Cerebellar nuclear complex (tissue), 1 donor: Measurements from ENCODE around the gene PGM2L1.
"Not testable (repeated sequence)": the region's sequence is repeated elsewhere in the genome, so short reads cannot be mapped to it uniquely, and the experiment has no call there.

Source experiments
- DNase-seq, 2 experiments: peaks; one replicate each; lab custom pipeline; 2025; lab: John Stamatoyannopoulos, UW

The PGM2L1 gene

DNA sequence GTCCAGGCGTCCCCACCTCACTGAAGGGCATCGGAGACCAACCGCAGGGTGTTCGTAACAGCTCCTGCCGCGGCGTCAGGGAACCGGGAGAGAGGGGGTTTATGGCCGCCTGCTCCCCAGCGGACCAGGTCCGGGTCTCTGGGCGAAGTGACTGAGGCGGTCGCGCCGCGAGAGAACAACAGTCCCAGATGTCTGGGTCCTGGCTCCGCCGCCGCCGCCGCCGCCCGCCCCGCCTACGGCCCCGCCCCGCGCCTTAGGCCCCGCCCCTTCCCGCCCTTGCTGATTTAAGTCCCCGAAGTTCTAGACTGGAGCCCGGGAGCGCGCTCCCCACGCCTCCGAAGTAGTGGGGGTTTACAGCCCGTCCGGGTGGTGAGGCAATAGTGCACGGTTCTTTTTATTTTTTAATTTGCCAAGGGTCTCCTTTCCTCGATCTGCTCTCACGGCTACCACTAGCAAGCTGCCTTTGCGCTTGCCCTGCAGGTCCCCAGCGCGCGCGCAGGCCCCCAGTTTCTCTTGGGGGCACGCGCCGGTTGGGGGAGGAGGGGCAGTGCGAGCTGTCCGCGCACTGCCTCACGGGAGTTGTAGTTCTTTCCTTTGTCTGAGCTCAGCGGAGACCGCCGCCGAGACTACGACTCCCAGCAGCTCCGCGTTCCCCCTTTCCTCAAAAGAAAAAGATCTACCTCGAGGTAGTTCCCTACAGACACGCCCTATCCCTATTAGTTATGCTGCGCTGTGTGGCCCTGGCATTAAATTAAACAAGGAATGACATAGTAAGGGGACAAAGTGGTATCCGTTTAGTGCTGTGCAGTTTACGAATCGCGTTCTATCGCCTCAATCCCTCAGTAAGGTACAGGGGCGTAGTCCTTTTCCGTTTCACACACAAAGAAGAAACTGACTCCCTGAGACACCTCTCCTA, at the start of gene PGM2L1:
TSS of gene PGM2L1 (minus strand) at position 190 of the 916 bp plus-strand sequence. CDS start 272 bp downstream, outside the sequence.
- peak; percentile 74 to 80 for DNase-seq

DNA sequence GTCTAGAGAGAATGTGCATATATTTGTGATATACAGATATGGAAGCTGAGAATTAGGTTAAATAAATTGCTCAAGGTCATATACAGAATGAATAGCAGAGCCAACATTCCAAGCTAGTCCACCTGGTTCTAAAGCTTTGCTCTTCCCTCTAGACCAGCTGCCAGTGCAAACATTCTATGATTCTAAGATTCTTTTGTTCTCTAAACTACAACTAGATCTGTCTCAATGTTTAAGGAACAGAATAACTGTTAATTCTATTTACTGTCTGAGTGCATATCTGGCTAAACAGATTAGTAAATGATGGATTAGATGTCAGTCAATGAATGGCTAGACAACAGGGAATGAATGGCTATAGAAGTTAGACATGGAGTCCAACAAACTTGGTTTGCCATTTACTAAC, 49.5 kb upstream of the PGM2L1 start:
- DNase-seq: no peak

DNA sequence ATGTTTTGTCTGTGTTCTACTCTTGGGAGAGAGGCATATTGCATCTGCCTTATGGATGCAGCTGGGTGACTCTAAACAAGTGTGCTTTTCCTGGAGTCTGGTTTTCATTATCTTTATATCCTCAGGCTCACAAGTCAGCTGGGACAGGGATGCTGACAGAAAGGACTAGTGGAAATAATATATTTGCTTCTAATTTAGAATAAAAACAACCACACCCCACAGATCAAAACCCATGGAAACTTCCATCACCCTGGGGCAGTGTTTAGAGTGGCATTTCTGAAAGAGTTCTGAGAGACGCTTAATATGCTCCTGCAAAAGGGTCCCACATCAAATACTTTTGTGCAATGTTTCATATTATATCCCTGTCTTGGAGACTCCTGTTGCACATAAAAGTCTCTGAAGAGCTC, 48.3 kb upstream of the PGM2L1 start:
- no peak for DNase-seq

DNA sequence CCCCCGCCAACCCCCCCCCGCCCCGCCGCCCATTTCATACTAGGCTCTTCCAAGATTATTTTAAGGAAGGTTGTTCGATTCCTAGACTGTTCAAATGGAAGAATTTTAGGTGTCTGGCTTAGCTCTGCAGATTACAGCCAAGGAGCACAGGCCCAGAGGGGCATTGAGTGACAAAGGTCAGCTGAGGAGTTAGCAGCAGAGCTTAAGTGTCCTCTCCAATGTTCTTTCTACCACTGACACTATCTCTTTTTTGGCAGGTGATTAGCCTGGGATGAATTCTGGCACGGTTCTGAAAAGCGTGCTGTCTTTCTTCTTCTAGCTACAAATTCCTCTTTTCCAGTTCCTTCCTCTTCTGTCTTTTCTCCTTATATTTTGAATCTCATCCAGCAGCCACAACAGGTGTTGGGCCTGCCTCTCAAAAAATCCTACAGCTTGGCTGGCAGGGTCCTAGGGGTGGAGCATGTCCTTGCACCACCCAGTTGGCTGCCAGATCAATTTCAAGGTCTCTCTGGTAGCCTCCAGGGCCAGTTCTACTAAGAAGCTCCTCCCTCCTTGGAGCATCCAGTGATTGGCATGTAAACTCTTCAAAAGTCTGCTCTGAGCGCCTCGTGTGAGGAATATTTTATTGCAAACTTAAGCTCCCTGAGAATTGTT, 46.1 kb upstream of the PGM2L1 start:
- DNase-seq: no peak

DNA sequence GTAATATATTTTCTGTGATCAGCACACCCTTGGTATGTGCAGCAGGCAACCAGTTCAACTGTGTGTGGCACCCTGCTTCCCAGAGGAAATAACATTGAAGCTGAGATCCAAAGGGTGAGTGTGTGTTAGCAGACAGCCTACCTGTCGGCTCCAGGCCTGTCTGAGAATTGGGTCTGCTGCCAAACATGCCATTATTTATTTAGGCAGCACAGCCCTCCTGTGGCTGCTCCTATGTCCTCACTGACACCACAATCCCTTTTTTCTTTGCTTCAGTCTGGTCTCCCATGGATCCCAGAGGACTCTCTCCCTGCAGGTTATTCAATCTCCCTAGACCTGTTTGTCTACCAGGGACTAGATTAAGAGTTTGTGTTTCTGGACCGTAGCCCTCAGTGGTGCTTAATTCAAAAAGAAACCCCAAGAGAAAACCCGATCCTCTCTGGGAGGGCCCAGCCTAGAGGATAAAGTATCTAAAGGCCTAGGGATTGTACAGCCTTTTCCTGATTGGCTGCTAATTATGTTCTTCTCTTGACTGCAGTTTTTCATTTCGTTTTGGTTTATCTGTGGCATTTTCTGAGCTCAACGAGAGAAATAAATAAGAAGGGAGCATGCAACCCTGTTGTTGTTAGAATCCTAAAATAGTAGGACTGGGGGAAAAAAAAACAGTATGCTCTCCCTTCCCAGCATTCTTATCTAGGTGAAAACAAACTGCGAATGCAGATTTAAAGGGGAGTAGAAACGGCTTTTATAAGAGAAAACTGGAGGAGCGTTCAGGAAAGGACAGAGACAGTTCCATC, 45.0 kb upstream of the PGM2L1 start:
- DNase-seq: peak in 1 of 2 experiments; percentile 30

DNA sequence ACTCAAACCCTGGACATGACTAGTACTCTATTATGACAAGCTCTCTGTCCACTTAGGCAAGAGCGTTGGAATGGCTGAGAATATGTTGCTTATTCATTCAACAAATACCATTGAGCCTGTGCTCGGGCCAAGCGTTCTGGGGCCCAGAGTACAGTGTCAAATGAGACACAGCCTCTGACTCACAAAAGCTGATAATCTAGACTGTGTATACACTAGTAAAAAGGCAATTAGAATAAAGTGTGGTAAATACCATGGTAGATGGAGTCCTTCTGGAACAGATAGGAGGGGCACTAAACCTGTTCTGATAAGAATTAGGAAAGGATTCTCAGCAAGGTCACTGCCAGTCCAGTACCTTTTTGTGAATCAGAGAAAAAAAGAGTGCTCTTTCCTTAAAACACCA, 44.4 kb upstream of the PGM2L1 start:
- no peak for DNase-seq

DNA sequence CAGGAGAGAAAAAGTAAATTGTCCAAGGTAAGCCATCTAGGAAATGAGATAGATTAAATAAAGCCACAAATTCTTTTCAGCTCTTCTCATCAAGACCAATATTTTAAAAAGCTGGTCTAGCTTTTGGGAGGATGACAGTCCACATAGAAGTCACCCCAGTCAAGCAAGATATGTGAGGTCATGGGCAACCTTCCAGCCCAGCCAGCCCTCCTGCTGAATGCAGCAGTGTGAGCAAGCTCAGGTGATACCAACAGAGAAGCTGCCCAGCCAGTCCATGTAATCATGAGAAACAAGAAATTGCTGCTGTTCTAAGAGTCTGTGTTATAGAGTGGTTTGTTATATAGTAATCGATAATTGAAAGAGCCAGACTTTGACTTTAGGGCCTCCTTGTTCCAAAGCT, 40.4 kb upstream of the PGM2L1 start:
- DNase-seq: no peak

DNA sequence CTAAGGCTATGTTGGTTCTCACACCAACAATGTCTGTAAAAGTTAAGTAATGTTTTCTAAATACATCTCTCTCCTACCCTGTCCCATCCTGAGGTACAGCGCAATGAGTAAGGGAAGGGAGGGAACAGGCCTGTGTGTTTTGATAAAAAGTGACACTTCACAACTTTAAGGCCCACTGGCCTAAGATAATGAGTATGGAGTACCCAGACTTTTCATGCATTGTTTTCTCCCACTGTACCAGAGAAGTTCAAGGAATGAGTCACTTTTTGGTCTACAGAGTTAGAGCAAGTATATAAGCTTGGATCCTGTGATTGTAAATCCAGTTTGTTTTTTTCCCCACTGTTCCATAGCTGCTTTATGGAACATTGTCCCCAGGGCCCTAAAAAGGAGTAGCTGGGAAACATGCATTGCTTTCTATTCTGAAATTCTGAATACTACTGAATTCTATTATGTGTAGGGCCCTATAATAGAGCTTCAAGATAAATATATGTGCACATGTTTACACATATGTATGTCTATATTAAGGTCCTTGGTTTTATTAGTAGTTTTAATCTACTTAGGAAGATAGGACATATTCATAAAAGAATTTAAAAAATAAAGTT, 39.3 kb upstream of the PGM2L1 start:
- no peak for DNase-seq

DNA sequence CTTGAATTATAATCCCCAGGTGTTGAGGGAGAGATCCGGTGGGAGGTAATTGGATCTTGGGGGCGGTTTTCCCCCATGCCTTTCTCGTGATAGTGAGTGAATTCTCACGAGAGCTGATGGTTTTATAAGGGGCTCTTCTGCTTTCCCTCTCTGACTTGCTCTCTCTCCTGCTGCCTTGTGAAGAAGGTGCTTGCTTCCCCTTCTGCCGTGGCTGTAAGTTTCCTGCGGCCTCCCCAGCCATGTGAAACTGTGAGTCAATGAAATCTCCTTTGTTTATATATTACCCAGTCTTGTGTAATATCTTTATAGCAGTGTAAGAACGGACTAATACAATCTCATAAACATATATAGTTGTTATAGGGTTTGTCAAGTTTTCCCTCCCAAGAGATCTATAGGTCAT, 36.3 kb upstream of the PGM2L1 start:
- no peak for DNase-seq

DNA sequence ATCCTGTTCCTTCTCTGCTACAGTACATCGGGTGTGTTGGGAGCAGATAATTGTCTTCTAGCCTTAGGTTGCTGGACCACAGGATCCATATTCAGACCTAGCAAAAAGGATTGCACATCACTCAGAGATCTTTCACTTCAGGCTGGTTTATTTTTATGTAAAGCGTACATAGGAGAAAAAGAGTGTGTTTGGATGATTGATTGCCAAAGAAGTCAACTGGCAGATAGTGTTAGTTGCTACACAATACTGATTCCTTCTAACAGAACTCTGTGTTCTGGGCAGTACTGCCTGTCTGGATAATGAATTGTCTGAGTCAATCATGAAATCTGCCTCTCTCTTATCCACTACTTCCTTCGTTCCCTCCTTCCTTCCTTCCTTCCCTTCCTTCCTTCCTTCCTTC, 31.0 kb upstream of the PGM2L1 start:
- DNase-seq: no peak

DNA sequence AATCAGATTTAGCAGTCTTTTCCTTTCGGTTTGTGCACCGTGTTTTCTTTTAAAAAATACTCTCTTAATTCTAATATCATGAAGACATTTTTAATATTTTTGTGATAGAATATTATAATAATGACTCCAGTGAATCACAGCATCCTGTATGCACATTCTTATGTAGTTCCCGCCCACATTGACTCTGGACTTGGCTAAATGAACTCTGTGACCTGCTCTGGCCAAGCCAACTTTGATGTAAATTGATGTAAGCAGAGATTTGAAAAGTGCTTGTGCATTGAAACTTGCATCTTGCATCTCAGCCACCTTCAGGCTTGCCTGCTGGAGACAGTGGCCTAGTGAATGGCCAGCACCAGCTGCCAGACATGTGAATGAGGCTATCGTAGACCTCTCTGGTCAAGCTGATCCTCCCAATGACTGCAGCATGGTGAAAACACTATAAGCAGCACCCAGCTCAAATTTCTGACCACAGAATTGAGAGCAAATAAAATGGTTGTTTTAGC, 29.2 kb upstream of the PGM2L1 start:
- no peak for DNase-seq

DNA sequence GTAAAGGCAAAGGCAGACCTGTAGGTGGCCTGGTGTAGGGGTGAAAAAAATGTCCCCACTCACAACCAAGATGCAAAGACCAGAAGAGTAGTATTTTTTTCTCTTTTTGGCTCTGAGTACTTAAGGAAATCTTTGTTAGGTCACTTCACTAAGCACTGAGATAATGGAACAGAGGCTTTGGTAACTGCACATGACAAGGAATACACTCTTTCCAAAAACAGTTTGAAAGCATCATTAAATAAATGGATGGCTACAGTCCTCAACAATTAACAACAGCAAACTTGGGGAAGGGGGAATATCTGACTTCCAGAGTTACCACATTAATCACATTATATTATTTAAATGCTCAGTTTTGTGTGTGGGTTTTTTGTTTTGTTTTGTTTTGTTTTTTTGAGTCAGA, 26.9 kb upstream of the PGM2L1 start:
- DNase-seq: no peak

DNA sequence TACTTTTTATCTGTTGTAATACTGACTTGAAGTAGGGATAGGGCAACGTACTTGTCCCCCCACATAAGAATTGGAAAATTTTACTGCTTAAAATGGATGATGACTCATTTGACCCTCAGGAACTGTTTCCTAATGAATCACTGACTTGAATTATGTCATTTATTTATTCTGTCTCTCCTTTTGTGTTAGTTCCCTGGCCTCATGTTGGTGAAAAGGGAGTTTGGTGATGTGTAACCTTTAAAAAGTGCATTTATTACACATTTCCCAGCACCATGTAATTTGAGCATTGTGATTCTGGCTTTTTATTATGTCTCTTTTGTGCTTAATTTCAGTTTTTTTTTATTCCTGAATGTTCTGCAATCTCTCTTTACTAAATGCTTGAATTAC, 20.3 kb upstream of the PGM2L1 start:
- no peak for DNase-seq

DNA sequence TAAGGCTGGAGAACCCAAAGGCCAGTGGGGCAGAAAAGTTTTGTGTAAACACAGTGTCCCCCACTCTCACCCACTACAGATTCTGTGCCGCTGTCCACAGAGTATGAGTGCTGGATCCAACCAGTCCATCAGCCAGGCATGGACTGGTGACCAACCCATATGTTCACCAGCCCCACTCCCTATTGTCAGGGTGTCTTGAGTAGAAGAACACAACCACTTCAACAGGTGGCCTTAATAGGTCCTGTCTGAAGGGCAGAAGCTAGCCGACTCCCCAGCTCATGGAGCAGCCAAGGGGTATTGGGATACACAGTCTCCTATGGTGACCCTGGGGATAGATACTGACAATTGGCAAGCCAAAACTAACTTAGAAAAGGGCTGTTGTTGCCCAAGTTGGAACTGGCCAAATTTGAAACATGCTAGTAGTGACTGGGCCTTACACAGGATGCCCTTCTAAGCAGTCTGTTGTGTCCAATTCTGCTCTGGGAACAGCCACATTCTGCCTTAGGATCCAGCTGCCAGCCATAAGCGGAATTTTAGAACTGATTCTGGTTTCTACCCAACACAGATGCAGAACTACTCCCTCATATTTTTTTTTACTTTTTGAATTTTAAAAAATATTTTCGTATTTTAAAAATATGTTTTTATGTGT, 19.8 kb upstream of the PGM2L1 start:
- DNase-seq: no peak

DNA sequence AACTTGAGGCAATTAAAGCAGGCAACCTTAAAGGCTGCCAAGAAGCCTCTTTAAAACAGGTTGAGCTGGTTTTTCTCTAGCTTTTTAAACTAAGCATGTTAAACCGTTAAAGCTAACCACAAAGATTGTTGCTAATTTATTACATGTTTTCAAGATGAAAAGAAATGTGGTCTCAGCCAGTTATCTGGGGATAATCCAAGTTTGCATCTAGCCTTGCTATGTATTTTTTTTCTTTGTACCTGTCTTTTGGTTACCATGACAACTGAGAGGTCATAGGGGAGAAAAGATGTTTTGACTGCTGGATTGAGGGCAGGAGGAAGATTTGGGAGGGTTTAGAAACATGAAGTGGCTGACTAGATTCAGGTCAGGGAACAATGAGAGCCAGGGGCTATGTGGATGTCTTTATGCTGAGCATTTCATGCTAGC, 19.2 kb upstream of the PGM2L1 start:
- no peak for DNase-seq

DNA sequence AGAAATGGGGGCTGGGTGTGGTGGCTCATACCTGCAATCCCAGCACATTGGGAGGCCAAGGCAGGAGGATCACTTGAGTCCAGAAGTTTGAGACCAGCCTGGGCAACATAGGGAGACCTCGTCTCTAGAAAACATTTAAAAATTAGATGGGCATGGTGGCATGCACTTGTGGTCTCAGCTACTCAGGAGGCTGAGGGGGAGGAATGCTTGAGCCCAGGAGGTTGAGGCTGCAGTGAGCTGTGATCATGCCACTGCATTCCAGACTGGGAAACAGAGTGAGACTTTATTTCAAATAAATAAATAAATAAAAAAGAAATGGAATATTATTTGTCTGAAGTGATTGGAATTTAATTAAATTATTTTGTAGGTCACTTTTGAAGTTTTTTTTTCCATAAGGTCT, 18.7 kb upstream of the PGM2L1 start:
- not testable (repeated sequence) for DNase-seq

DNA sequence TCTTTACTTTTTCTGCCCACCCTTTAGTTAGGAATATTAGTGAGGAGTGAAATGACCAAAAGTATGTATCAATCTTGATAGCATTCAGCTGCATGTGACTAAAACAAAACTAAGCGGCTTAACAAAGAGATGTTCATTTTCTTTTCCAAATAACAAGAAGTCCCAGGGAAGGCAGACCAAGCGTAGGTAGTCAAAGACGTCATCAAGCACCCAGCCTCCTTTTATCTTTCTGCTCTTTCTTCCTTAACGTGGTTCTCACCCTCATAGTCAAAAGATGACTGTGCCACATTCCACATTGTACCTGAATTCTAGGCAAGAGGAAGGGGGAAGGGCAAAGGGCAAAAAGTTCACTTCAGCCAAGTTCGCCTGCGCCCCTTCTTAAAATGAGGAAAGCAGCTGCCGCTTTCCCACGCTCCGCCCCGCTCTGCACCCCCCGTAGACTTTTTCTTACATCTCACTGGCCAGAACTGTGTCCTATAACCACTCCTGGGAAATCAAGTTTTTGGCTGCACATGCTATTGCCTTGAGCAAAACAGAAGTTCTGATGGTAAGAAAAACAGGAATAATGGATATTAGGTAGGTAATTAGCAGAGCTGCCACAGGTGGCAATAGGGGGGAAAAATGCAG, 14.6 kb upstream of the PGM2L1 start:
- DNase-seq: no peak

DNA sequence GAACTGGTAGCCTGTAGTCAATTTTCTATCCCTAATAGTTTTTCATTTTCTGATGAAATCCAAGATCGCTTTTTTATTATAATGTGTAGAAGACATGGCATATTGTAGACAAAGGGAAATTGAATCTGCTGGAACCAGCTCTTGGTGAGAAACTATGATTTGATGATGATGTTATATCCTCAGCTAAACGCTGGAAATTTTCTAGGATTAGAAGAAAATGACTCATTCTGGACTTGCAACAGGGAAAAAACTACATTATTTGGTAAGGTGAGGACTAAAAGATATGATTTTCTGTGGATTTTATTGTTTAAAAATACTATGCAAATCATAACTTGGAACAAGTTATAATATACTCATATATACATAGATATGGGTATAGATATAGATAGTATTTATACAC, 14.1 kb upstream of the PGM2L1 start:
- no peak for DNase-seq

DNA sequence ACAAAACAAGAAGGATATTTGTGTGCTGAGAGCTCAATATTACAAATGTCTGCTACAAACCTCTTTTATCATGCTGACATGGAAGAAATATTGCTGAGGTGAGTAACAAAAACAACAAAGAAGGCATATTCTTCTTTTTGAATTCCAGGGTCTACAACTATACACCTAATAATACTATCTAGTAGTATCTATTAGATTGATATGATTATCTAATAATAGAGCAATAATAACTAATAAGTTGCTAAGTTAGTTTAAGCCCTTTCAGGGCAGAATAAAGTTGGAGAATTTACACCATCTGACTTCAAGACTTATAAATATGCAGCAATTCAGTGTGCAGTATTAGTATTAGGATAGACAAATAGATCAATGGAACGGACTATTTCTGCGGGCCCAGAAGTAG, 11.4 kb upstream of the PGM2L1 start:
- DNase-seq: no peak

DNA sequence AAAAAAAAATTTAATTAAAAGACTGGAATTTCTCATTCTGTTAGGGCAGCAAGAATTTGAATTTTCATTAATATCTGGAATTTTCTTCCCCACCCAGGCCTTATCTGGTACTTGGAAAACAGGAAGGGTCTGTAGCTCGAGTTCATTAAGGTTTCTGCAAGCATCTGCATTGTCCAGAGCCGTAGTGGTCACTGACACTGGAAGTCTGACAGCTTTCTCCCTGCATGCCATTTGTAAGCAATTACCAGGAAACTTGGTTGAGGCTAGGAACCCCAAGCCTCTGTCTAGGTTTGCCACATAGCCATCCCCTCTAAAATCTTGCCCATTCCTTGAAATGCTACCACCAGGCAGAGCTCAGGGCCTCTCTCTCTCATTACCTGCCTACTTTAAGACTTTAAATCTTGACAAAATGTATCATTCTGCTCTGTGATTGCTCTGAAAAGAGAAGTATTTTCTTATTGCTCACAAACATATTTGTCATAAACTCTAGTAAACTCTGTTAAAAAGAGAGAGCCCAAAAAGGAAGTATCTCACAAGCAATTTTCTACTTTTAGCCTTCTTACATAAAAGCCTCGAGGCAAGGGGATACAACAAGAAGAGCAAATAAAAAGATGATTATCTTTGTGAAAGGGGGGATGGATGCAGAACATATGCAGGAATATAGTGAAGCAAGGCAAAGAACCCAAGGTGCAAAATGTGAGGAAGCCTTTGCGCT, 5.5 kb upstream of the PGM2L1 start:
- no peak for DNase-seq
